Measurements from ENCODE around the gene CDH23.

GRCh38 chr10:71635867-71636266, 239.1 kb downstream of the CDH23 start:
- TF ChIP-seq EP300 (conservative IDR thresholded peaks at IDR 0.05; ENCODE audit: poor library complexity, severe bottlenecking): no peak
- TF ChIP-seq CTCF (IDR thresholded peaks at IDR 0.05; ENCODE audit: poor library complexity, severe bottlenecking): no peak
- TF ChIP-seq EZH2 (IDR thresholded peaks at IDR 0.05; ENCODE audit: borderline replicate concordance, insufficient read depth, low read length, poor library complexity, severe bottlenecking): no peak
- TF ChIP-seq TAF1 (IDR thresholded peaks at IDR 0.05; ENCODE audit: low read depth): no peak
- TF ChIP-seq, protein P1, sequence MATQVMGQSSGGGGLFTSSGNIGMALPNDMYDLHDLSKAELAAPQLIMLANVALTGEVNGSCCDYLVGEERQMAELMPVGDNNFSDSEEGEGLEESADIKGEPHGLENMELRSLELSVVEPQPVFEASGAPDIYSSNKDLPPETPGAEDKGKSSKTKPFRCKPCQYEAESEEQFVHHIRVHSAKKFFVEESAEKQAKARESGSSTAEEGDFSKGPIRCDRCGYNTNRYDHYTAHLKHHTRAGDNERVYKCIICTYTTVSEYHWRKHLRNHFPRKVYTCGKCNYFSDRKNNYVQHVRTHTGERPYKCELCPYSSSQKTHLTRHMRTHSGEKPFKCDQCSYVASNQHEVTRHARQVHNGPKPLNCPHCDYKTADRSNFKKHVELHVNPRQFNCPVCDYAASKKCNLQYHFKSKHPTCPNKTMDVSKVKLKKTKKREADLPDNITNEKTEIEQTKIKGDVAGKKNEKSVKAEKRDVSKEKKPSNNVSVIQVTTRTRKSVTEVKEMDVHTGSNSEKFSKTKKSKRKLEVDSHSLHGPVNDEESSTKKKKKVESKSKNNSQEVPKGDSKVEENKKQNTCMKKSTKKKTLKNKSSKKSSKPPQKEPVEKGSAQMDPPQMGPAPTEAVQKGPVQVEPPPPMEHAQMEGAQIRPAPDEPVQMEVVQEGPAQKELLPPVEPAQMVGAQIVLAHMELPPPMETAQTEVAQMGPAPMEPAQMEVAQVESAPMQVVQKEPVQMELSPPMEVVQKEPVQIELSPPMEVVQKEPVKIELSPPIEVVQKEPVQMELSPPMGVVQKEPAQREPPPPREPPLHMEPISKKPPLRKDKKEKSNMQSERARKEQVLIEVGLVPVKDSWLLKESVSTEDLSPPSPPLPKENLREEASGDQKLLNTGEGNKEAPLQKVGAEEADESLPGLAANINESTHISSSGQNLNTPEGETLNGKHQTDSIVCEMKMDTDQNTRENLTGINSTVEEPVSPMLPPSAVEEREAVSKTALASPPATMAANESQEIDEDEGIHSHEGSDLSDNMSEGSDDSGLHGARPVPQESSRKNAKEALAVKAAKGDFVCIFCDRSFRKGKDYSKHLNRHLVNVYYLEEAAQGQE (IDR thresholded peaks at IDR 0.05; ENCODE audit: borderline replicate concordance): no peak

Measured in neural cell (in vitro differentiated cells).